Measurements from ENCODE around the gene WIPF2. TPM values are rescaled to one million over a fixed set of nuclear protein-coding genes. Genes with fewer than 3 reads are reported as not detected.
A peak's percentile ranks its signal among the peaks of the same experiment; 100 is the strongest.

WIPF2 gene
- total RNA-seq, 2 experiments from 2014 or later: 12.3 to 13.0 TPM

DNA sequence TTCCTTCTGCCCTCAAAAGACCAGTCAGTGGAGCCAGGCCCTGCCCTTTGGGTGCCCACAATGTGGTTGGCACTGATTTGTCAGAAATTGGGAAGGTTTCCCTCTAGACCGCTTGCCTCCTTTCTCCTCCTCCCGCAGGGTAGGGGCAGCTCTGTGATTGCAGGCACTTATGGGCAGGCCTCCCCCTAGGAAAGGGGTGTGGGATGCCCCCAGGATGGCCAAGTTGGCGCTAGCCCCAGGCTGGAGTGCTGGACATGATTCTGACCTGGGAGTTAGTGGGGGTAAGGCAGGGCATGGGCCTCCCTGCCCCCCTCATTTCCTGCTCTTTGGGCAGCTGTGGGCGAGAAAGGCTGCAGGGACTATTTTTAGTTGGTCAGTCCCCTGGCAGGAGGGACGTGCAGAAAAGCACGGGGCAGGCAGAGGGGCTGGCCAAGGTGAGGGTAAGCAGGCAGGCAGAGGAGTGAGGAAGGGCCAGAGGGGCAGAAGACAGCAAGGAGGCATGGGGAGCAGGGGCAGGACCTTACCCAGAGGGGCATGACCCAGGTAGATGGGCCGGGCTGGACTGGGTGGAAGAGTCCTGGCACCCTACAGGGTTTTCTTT lies 93.1 kb downstream of the WIPF2 start:
- intact Hi-C loops (cut with micrococcal nuclease): no loop called here
- H3K9me3 Mint-ChIP-seq: no peaks in the 10 kb centered on the region
- peaks cover 41% of the 10 kb centered on the region for H3K4me1 Mint-ChIP-seq (ENCODE audit: low read depth)
- DNase-seq: no peak
- no peaks in the 10 kb centered on the region for H3K27me3 Mint-ChIP-seq (ENCODE audit: low read depth)
- CTCF ChIA-PET: interaction anchor here (1.3 to 1.4 kb wide), 2 partner anchors 9 to 42 kb away, joined by 3 to 4 read pairs; no protein-coding TSS in a partner anchor
- no peaks in the 10 kb centered on the region for H3K36me3 Mint-ChIP-seq (ENCODE audit: low read depth)
- H3K27ac Mint-ChIP-seq: no peak overlapping the region
- no peak overlapping the region for H3K4me3 Mint-ChIP-seq

DNA sequence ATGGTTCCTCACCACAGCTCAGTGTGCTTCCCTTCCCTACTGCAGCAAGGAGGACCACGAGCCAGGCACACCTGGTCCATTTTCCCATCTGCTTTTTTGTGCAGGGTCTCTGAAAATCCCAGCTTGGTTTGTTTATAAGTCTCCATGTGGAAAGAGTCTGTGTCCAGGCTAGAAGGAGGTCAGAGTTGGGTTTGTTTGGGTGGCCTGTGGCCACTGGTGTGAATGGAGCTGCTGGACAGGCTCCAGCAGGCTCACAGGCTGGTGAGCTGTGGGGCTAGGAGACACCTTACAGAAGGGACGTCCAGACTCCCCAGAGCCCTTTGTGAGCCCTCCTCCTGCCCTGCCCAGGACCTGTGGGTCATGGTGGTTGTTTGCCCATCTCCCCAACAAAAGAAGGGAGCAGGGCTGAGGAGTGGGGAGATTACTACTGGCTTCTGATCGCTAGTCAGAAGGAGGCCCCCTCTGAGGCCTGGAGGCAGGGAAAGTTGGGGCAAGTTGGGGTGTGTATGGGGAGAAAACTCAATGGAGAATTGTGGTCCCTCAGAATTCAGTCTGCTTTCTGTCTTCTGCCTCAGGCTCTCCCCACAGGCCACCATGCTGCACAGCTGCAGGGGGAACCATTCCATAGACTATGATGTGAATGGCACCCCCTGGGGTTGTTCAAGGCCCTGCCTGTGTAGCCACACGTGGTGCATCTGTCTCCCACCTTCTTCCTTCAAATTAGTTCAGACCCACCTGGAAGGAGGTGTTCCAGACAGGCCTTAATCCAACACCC lies 94.0 kb downstream of the WIPF2 start:
- no peaks in the 10 kb centered on the region for H3K36me3 Mint-ChIP-seq (ENCODE audit: low read depth)
- peaks cover 48% of the 10 kb centered on the region for H3K4me1 Mint-ChIP-seq (ENCODE audit: low read depth)
- H3K4me3 Mint-ChIP-seq: no peak overlapping the region
- H3K27me3 Mint-ChIP-seq (ENCODE audit: low read depth): no peaks in the 10 kb centered on the region
- H3K27ac Mint-ChIP-seq: no peak overlapping the region
- DNase-seq: no peak
- intact Hi-C loops (cut with micrococcal nuclease): no loop called here
- no peaks in the 10 kb centered on the region for H3K9me3 Mint-ChIP-seq
- CTCF ChIA-PET: interaction anchor here (1.6 kb wide), 1 partner anchor 42 kb away, joined by 4 read pairs; no protein-coding TSS in a partner anchor

DNA sequence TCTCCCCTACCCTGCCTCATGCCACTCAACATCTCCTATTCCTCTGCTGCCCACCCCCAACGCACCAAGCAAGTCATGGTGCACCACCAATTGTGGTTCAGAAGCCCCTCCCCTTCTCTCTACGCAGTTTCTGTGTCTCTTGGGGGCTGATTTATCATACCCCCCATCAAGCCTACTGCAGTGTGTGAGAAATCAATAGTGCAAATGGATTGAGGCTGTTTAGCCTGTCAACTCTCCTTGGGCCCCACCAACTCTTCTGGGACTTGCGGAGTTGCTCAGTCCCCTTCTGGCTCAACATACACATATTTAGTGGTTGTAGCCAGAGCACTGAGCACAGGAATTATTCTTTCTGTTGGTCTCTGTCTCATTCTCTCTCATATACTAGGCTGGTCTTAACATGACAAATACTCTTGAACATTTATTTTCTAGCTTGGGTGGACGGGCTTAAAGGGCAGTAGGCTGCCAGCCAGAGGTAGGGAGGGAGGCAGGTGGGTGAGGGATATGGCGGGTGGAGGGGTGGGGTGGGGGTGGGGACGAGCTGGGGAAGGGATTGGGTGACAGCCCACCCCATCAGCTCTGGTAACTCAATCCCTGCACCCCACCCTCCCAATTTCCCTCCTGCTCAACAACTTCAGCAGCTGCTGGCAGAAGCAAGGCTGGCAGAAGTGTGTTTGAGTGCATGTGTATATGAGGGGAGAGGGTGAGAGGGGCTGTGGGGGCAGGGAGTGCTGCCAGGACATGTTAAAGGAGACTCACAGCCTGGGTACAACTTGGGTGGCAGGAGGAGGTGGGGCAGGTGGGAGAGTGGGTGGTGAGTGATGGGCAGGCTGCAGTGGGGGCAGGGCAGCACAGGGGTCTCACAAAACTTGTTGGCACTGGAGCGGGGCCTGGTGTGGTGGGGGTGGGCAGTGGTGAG lies 94.8 kb downstream of the WIPF2 start:
- Mint-ChIP-seq H3K27ac (peak overlapping the region; percentile 2), H3K9me3 (no peaks in the 10 kb centered on the region), H3K4me3 (no peak overlapping the region), H3K27me3 (ENCODE audit: low read depth) (no peaks in the 10 kb centered on the region), H3K4me1 (ENCODE audit: low read depth) (peaks cover 48% of the 10 kb centered on the region), H3K36me3 (ENCODE audit: low read depth) (no peaks in the 10 kb centered on the region)
- no peak for DNase-seq
- CTCF ChIA-PET: interaction anchor here (1.6 kb wide), 1 partner anchor 41 kb away, joined by 4 read pairs; no protein-coding TSS in a partner anchor
- intact Hi-C loops (cut with micrococcal nuclease): no loop called here

- Mint-ChIP-seq H3K4me3 (no peak overlapping the region), H3K9me3 (no peaks in the 10 kb centered on the region), H3K27me3 (ENCODE audit: low read depth) (no peaks in the 10 kb centered on the region), H3K4me1 (ENCODE audit: low read depth) (peaks cover 52% of the 10 kb centered on the region), H3K36me3 (ENCODE audit: low read depth) (no peaks in the 10 kb centered on the region), H3K27ac (peak overlapping the region; percentile 2)
- peak; percentile 92 for DNase-seq
- intact Hi-C loops (cut with micrococcal nuclease): no loop called here
- CTCF ChIA-PET: interaction anchor here (1.6 kb wide), 1 partner anchor 40 kb away, joined by 4 read pairs; no protein-coding TSS in a partner anchor
These were observed 95.5 kb downstream of the WIPF2 start for GRCh38 chr17:40314584-40314956.

GRCh38 chr17:40315206-40315605 lies 96.1 kb downstream of the WIPF2 start:
- H3K9me3 Mint-ChIP-seq: no peaks in the 10 kb centered on the region
- CTCF ChIA-PET: interaction anchor here (0.8 to 3.3 kb wide), 5 partner anchors 9 to 40 kb away, joined by 3 to 55 read pairs (median 5); no protein-coding TSS in a partner anchor
- H3K4me1 Mint-ChIP-seq (ENCODE audit: low read depth): peaks cover 56% of the 10 kb centered on the region
- no peaks in the 10 kb centered on the region for H3K27me3 Mint-ChIP-seq (ENCODE audit: low read depth)
- H3K27ac Mint-ChIP-seq: no peak overlapping the region
- no peaks in the 10 kb centered on the region for H3K36me3 Mint-ChIP-seq (ENCODE audit: low read depth)
- no peak for DNase-seq
- intact Hi-C loops (cut with micrococcal nuclease): no loop called here
- no peak overlapping the region for H3K4me3 Mint-ChIP-seq

DNA sequence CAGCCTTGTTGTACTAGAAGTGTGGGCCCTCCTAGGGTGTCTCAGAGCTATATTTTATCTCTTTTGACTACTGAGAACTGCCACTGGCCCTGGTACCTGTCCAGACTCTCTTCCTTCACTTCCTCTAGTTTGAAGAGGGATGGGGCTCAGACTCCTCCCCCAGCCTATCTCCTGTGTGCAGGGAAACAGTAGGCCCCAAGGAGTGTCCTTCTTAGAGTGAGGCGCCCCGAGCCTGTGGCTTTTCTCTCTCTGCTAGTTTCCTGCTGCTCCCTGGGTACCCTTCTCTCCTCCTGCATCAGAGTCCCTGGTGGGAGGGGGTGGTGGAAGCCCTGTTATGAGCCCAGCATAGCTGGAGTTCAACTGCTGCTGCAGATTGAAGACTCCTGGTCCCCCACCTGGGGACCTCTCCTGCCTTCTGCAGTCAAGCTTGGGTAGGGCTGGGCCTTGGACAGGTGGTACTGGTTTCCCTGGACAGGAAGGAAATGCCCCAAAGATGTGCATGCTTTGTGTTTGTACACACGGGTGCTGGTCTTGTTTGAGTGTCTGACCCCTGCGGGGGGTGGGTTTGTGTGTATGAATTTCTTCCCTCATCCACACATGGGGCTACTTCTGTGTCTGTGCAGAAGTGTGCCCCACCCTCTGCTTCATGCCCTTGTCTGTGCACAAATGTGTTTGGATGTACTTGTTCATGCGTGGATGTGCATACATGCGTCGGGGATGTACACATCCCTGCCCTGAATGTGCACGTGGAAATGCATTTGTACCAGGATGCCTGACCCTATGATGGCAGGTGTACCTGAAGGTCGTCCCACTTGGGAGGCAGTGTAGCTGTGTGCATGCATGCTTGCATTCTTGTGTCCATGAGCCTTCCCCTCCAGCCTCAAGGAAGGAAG lies 96.8 kb downstream of the WIPF2 start:
- peaks cover 61% of the 10 kb centered on the region for H3K4me1 Mint-ChIP-seq (ENCODE audit: low read depth)
- intact Hi-C loops (cut with micrococcal nuclease): no loop called here
- no peak overlapping the region for H3K4me3 Mint-ChIP-seq
- H3K36me3 Mint-ChIP-seq (ENCODE audit: low read depth): no peaks in the 10 kb centered on the region
- H3K27me3 Mint-ChIP-seq (ENCODE audit: low read depth): no peaks in the 10 kb centered on the region
- peak; percentile 37 for DNase-seq
- no peaks in the 10 kb centered on the region for H3K9me3 Mint-ChIP-seq
- CTCF ChIA-PET: interaction anchor here (0.8 to 3.5 kb wide), 6 partner anchors 9 to 39 kb away, joined by 3 to 55 read pairs (median 8); no protein-coding TSS in a partner anchor
- H3K27ac Mint-ChIP-seq: peak overlapping the region; percentile 33

DNA sequence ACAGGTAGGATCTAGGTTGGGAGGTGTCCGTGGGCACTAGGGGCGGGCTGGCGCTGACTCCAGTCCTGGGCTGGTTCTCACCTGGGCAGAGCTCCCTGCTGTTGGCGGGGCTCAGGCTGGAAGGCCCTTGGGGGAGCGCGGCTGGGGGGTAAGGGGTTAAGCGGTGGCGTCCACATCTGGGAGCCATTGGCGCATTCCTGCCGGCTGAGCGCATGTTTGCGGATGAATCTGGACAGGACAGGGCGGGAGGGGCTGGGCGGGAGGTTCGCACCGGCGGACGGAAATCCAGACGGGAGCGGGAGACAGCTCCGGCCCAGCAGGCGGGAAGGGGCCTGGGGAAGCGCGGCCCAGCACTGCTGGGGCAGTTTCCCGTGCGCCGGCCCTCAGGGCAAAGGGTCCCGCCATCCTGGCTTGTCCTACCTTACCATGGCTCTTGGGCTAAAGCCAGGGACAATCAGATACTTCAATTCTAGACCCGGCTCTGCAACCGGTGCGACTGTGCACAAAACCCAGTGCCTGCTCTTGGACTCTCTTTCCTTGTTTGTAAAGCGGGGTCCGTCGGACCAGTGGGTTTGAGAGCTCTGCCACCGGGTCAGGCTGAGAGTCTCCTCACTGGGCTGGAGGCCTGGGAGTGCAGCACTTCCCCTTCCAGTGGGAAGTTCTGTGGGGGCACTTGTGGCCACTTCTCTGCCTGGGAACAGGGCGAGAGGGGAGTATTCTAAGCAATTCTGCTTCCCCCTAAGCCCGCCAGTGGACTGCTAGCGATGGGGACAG lies 97.7 kb downstream of the WIPF2 start:
- CTCF ChIA-PET: interaction anchor here (0.7 to 3.5 kb wide), 11 partner anchors 9 to 177 kb away, joined by 3 to 55 read pairs (median 5); no protein-coding TSS in a partner anchor
- H3K27ac Mint-ChIP-seq: no peak overlapping the region
- intact Hi-C loops (cut with micrococcal nuclease): no loop called here
- no peak for DNase-seq
- H3K27me3 Mint-ChIP-seq (ENCODE audit: low read depth): no peaks in the 10 kb centered on the region
- H3K36me3 Mint-ChIP-seq (ENCODE audit: low read depth): no peaks in the 10 kb centered on the region
- H3K4me3 Mint-ChIP-seq: no peak overlapping the region
- H3K9me3 Mint-ChIP-seq: no peaks in the 10 kb centered on the region
- H3K4me1 Mint-ChIP-seq (ENCODE audit: low read depth): peaks cover 63% of the 10 kb centered on the region

- DNase-seq: peak; percentile 64
- Mint-ChIP-seq H3K27me3 (ENCODE audit: low read depth) (no peaks in the 10 kb centered on the region), H3K4me1 (ENCODE audit: low read depth) (peaks cover 69% of the 10 kb centered on the region), H3K4me3 (peak overlapping the region; percentile 85), H3K9me3 (no peaks in the 10 kb centered on the region), H3K27ac (peak overlapping the region; percentile 90), H3K36me3 (ENCODE audit: low read depth) (no peaks in the 10 kb centered on the region)
- intact Hi-C loops (cut with micrococcal nuclease): no loop called here
- CTCF ChIA-PET: interaction anchor here (0.7 to 3.5 kb wide), 12 partner anchors 8 to 223 kb away, joined by 3 to 55 read pairs (median 4); no protein-coding TSS in a partner anchor
These were observed 98.3 kb downstream of the WIPF2 start for GRCh38 chr17:40317345-40317873.

GRCh38 chr17:40317880-40318829 lies 99.1 kb downstream of the WIPF2 start:
- H3K27me3 Mint-ChIP-seq (ENCODE audit: low read depth): no peaks in the 10 kb centered on the region
- H3K4me3 Mint-ChIP-seq: peak overlapping the region; percentile 85
- H3K36me3 Mint-ChIP-seq (ENCODE audit: low read depth): no peaks in the 10 kb centered on the region
- H3K4me1 Mint-ChIP-seq (ENCODE audit: low read depth): peaks cover 75% of the 10 kb centered on the region
- no peaks in the 10 kb centered on the region for H3K9me3 Mint-ChIP-seq
- intact Hi-C loops (cut with micrococcal nuclease): loop anchor here (1.0 to 2.0 kb wide), 7 partner anchors 8 to 243 kb away; partner anchors contain the start of genes CDC6 and WIPF2
- peak; percentile 94 for DNase-seq
- CTCF ChIA-PET: interaction anchor here (0.7 to 3.5 kb wide), 11 partner anchors 11 to 222 kb away, joined by 3 to 55 read pairs (median 5); no protein-coding TSS in a partner anchor
- H3K27ac Mint-ChIP-seq: peak overlapping the region; percentile 90

Data from activated naive CD4-positive, alpha-beta T cell treated with anti-CD3 and anti-CD28 coated beads for 36 hours (primary cell).